ENCODE results near the gene FOXB1.

- TF ChIP-seq CTCF (IDR thresholded peaks at IDR 0.05) (no peak), EP300 (IDR thresholded peaks at IDR 0.05) (no peak), POLR2A (IDR thresholded peaks at IDR 0.05) (no peak)
These were observed 4.4 kb upstream of the FOXB1 start for GRCh38 chr15:59999612-60000112.
